Left ventricle myocardium inferior (tissue), 1 donor: ENCODE data around the gene NT5DC4. TPM values are rescaled to one million over a fixed set of nuclear protein-coding genes. Genes with fewer than 3 reads are reported as not detected.

Experiments
- DNase-seq: peaks from one replicate; pipeline ENCODE4 v3.0.0-alpha.2; 2020
- H3K27ac ChIP-seq: fragments of 200-600 bp; replicated peaks from 2 replicates; pipeline ENCODE4 v1.8.0; 2021
- H3K27me3 ChIP-seq: fragments of 200-600 bp; 2 replicates; pipeline ENCODE4 v1.8.0; 2021; ENCODE audit warnings: low read depth
- H3K36me3 ChIP-seq: fragments of 200-600 bp; 2 replicates; pipeline ENCODE4 v1.8.0; 2021
- H3K4me1 ChIP-seq: fragments of 200-600 bp; 2 replicates; pipeline ENCODE4 v1.8.0; 2021
- H3K4me3 ChIP-seq: fragments of 200-600 bp; 2 replicates; pipeline ENCODE4 v1.8.0; 2021; ENCODE audit warnings: mild to moderate bottlenecking, moderate library complexity
- H3K9me3 ChIP-seq: fragments of 200-600 bp; replicated peaks from 2 replicates; pipeline ENCODE4 v1.8.0; 2021
- intact Hi-C: fragments of 100-400 bp; cut with micrococcal nuclease; formaldehyde crosslinking; loops from one replicate; pipeline ENCODE4 v1.11.0; 2022
- total RNA-seq: library from RNA; stranded (reverse); fragmentation: NEBNext Ultra II Directional; extraction: Animal tissue kit (Norgen Biotek cat#: 25700); gene quantifications from one replicate; pipeline ENCODE4 v1.2.1, GENCODE V29; 2021
- TF ChIP-seq, protein P1 (sequence below): fragments of 200-600 bp; IDR thresholded peaks from 2 replicates; pipeline ENCODE4 v1.8.0; 2021; ENCODE audit warnings: antibody characterized with exemption, mild to moderate bottlenecking, borderline replicate concordance
- donor health status: DM: no; HTN: yes; CAD: no; lungs with severe emphysema.

The NT5DC4 gene
- total RNA-seq, 1 donor from 2014 or later, result not detected

DNA sequence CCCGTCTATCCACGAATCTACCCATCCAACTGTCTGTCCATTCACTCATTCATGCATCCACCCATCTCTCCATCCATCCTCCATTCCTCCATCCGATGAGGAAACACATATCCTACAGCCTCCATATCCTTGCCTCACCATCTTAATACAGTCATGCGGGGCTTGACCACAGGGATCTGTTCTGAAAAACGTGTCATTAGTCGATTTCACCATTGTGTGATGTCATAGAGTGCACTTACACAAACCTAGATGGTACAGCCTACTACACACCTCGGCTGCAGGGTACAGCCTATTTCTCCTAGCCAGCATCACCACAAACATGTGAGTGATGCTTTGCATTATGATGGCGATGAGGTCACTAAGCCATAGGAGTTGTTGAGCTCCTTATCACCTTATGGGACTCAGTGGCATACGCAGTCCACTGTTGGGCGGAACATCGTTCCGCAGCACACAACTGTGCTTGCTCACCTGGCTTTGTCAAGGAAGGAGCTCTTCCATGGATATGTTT lies 1.9 kb upstream of the NT5DC4 start:
- Histone ChIP-seq H3K4me3 (no peak overlapping the region), H3K9me3 (peaks cover 3% of the 10 kb centered on the region), H3K27me3 (peaks cover 10% of the 10 kb centered on the region), H3K4me1 (no peaks in the 10 kb centered on the region), H3K36me3 (no peaks in the 10 kb centered on the region), H3K27ac (no peak overlapping the region)
- no peak for DNase-seq
- intact Hi-C loops, result no loop called here
- TF ChIP-seq, protein P1, sequence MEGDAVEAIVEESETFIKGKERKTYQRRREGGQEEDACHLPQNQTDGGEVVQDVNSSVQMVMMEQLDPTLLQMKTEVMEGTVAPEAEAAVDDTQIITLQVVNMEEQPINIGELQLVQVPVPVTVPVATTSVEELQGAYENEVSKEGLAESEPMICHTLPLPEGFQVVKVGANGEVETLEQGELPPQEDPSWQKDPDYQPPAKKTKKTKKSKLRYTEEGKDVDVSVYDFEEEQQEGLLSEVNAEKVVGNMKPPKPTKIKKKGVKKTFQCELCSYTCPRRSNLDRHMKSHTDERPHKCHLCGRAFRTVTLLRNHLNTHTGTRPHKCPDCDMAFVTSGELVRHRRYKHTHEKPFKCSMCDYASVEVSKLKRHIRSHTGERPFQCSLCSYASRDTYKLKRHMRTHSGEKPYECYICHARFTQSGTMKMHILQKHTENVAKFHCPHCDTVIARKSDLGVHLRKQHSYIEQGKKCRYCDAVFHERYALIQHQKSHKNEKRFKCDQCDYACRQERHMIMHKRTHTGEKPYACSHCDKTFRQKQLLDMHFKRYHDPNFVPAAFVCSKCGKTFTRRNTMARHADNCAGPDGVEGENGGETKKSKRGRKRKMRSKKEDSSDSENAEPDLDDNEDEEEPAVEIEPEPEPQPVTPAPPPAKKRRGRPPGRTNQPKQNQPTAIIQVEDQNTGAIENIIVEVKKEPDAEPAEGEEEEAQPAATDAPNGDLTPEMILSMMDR, result no peak

DNA sequence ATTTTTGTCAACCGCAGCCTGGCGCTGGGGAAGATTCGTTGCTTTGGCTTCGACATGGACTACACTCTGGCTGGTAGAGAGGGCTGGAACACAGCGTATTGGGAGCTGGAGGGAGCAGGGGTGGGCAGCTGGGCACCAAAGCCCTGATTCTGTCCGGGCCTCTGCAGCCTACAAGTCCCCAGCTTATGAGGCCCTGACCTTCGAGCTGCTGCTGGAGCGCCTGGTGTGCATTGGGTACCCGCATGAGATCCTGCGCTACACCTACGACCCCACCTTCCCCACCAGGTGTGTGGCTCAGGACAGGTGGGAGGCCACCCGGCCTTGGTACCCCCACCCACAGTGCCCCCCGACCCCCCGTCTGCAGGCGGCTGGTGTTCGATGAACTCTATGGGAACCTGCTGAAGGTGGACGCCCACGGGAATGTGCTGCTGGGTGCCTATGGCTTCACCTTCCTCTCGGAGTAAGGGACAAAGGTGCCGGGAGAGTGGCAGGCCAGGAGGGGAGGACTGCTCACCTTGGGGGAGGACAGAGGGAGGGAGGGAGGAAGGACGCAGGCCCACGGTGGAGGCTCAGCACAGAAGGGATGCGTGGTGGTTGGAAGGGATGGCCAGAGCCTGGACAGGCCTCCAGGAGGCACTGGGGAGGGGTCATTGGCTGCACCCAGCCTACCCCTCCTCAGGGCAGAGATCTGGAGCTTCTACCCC lies 1.2 kb downstream of the NT5DC4 start:
- Histone ChIP-seq H3K4me1 (no peaks in the 10 kb centered on the region), H3K4me3 (no peak overlapping the region), H3K36me3 (no peaks in the 10 kb centered on the region), H3K9me3 (peaks cover 3% of the 10 kb centered on the region), H3K27me3 (peaks cover 12% of the 10 kb centered on the region), H3K27ac (no peak overlapping the region)
- DNase-seq, result no peak
- TF ChIP-seq, protein P1, result no peak
- intact Hi-C loops, result loop anchor here (10.0 kb wide), 1 partner anchor 97 kb away; no protein-coding TSS in a partner anchor

DNA sequence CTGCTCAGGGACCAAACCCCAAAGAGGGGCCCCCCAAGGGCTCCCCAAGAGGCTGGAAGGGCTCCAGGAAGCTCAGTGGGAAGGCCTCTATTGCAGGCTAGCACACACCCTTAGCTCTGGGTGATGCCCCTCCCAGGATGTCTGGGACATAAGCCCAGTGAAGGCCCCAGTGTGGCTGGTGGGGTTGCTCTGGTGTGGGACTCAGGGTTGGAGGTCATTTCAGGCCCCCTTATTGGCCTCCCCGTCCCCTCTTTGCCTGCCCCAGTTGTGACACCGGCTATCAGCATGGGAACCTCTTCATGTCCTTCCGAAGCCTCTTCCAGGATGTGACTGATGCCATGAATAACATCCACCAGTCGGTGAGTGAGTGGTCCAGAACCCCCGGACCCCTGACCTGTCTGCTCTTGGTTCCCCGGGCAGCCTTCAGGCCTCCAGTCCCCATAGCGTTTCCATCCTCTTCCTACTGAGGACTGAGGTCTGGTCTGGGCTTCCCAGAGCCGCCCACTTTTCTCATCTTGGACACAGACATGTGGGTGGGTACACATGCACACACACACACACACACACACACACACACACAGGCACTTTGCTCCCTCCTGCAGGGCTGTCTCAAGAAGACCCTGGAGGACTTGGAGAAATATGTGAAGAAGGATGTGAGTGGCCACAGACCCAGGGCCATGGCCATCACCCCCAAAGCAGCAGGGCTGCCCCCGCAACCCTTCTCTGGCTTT lies 2.2 kb downstream of the NT5DC4 start:
- Histone ChIP-seq H3K36me3 (no peaks in the 10 kb centered on the region), H3K27me3 (peaks cover 22% of the 10 kb centered on the region), H3K9me3 (no peaks in the 10 kb centered on the region), H3K4me3 (no peak overlapping the region), H3K4me1 (no peaks in the 10 kb centered on the region), H3K27ac (no peak overlapping the region)
- DNase-seq, result no peak
- TF ChIP-seq, protein P1, result no peak
- intact Hi-C loops, result loop anchor here (10.0 kb wide), 1 partner anchor 98 kb away; no protein-coding TSS in a partner anchor

DNA sequence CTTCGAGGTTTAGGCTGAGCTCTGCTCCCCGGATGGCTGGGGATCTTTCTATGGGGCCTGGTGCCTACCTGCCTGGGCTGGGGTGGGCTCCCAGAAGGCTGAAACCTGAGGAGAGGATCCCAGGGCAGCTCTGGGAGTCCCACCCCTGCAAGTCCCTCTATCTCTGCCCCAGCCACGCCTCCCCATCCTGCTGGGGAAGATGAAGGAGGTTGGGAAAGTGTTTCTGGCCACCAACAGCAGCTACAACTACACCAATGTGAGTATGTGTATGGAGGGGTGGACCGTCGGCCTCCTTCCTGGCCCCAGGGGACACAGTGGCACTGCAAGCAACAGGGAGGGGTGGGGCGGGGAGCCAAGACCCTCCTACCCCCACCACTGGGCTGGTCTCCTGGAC lies 2.7 kb downstream of the NT5DC4 start:
- H3K27me3 ChIP-seq, result peaks cover 27% of the 10 kb centered on the region
- TF ChIP-seq, protein P1, result no peak
- DNase-seq, result no peak
- no peak overlapping the region for H3K27ac ChIP-seq
- H3K4me1 ChIP-seq, result no peaks in the 10 kb centered on the region
- no peaks in the 10 kb centered on the region for H3K9me3 ChIP-seq
- no peak overlapping the region for H3K4me3 ChIP-seq
- intact Hi-C loops, result loop anchor here (10.0 kb wide), 1 partner anchor 99 kb away; no protein-coding TSS in a partner anchor
- no peaks in the 10 kb centered on the region for H3K36me3 ChIP-seq

DNA sequence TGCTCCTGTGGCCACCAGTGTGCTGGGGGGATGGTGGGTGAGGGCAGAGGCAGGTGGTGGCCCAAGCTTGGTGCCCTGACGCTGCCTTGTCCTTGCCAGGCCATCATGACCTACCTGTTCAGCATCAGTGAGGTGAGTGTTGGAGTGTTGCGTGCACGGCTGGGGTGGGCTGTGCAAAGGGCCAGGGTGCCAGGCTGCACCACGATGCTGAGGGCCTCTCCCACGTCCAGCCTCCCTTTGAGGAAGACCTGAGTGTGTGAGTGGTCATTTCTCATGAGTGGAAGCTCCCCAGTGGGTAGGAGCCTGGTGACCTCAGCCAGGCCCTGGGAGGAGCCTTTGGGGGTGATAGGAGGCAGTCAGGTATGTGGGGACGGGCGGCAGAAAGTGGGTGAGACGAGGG lies 3.2 kb downstream of the NT5DC4 start:
- no peaks in the 10 kb centered on the region for H3K36me3 ChIP-seq

More for the DNA sequence above, 3.2 kb downstream of the NT5DC4 start:
- Histone ChIP-seq H3K9me3 (no peaks in the 10 kb centered on the region), H3K27me3 (peaks cover 27% of the 10 kb centered on the region), H3K4me1 (no peaks in the 10 kb centered on the region), H3K4me3 (no peak overlapping the region), H3K27ac (no peak overlapping the region)
- no peak for DNase-seq
- intact Hi-C loops, result loop anchor here (10.0 kb wide), 1 partner anchor 99 kb away; no protein-coding TSS in a partner anchor
- TF ChIP-seq, protein P1, result no peak
